GM18867 (cell line): Measurements from ENCODE around the gene PPP3CB.

Experiments used
- ATAC-seq: cut with Tn5 transposase; IDR thresholded peaks from one replicate; pipeline ENCODE4 v1.9.1; 2021; ENCODE audit warnings: mild to moderate bottlenecking, moderate library complexity; ENCODE audit not compliant: unreplicated experiment

Gene PPP3CB

GRCh38 chr10:73495884-73496674 is at the start of gene PPP3CB:
TSS of gene PPP3CB (minus strand) at chr10:73496024. CDS start at chr10:73495889, 135 bp downstream.
- peak; percentile 67 for ATAC-seq

- ATAC-seq: no peak
Measured at GRCh38 chr10:73545357-73545756, 49.5 kb upstream of the PPP3CB start.

GRCh38 chr10:73537709-73538108 is 41.9 kb upstream of the PPP3CB start:
- no peak for ATAC-seq

GRCh38 chr10:73537288-73537687 is 41.5 kb upstream of the PPP3CB start:
- no peak for ATAC-seq

- ATAC-seq: no peak
Measured at GRCh38 chr10:73534857-73535256, 39.0 kb upstream of the PPP3CB start.

- no peak for ATAC-seq
Measured at GRCh38 chr10:73529089-73529832, 33.4 kb upstream of the PPP3CB start.

GRCh38 chr10:73522263-73522662 is 26.4 kb upstream of the PPP3CB start:
- ATAC-seq: no peak

GRCh38 chr10:73519336-73519735 is 23.5 kb upstream of the PPP3CB start:
- no peak for ATAC-seq

GRCh38 chr10:73517166-73517888 is 21.5 kb upstream of the PPP3CB start:
- no peak for ATAC-seq

- no peak for ATAC-seq
Measured at GRCh38 chr10:73512207-73512743, 16.5 kb upstream of the PPP3CB start.

GRCh38 chr10:73509695-73510094 is 13.9 kb upstream of the PPP3CB start:
- no peak for ATAC-seq

GRCh38 chr10:73506491-73506890 is 10.7 kb upstream of the PPP3CB start:
- ATAC-seq: no peak

GRCh38 chr10:73506074-73506473 is 10.2 kb upstream of the PPP3CB start:
- ATAC-seq: no peak

DNA sequence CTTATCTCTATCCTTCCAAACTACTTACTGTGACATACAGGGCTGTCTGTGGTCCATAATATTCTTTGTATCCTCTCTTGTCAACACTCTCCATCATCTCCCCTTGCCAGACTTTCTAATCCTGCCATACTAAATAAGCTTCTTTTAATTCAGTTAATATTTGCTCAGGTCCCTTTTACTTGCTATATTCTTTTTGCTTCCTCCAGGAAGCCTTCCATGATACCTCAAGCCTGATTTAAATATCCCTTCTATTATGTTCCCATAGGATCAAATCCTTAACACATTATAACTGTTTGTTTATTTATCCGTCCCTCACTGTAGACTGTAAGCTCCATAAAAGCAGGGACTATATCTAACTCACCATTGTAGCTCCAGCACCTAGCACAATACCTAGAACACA is 7.2 kb upstream of the PPP3CB start:
- ATAC-seq: no peak

DNA sequence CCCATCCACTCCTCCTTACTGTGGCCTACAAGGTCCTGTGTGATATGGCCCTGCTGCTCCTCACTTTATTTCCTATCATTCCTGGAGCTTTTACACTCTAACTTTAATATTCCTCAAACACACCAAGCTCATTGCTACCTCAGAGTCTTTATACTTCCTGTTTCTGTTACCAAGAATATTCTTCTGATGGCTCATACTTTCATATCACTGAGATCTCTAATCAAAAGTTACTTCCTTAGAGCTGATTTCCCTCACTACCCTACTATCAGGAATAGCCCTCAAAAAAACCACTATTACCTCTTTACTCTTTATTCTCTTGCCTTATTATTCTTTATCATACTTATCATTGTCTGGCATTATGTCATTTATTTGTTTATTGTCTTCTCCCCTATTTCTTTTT is 5.8 kb upstream of the PPP3CB start:
- ATAC-seq: no peak

- ATAC-seq: no peak
Measured at GRCh38 chr10:73497623-73498022, 1.8 kb upstream of the PPP3CB start.

DNA sequence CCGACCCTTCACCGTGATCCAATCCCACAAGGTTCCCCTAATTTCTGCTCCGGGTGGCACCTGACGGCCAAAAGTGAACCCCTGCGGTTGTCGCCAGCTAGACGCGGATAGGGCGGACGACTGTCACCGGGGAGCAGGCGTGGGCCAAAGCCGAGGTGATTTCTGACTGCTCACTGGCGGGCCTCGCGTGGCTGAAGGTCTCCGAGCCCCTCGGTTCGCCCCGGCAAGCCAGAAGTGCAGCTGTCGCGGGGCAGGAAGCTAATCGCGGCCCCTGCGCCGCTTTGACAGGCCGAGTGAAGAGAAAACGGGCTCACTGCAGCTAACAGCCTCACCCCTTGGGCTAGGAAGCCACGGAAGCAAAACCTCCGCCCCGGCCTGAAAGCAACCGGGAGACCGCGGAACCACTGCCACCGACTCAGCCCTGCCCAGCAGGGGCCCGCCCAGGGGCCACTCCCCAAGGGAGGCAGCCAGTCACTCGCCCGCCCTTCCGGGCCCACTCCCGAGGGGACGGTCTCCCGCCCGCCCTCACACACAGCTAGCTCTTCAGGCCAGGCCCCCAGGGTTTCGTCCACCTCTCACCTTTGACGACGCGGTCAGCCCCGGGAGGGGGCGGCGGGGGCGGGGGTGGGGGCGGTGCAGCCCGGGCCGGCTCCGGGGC is 469 bp downstream of the PPP3CB start:
- peak; percentile 92 for ATAC-seq

DNA sequence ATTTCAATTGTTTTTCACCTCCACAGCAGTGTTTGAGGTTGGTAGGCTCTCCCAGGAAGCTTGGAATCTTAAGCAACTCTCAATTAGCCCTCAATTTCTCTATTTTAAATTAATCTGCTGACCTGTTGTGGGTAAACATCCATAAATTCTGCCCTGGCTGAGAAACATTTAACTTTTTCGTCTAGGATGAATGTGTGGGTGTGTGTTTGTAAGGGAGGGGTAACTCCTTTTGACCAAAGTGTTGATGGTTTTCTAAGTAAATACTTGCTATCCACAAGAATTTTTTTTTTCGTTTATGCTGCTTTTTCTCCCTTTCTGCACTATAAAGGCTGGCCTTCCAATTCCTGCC is 973 bp downstream of the PPP3CB start:
- no peak for ATAC-seq

DNA sequence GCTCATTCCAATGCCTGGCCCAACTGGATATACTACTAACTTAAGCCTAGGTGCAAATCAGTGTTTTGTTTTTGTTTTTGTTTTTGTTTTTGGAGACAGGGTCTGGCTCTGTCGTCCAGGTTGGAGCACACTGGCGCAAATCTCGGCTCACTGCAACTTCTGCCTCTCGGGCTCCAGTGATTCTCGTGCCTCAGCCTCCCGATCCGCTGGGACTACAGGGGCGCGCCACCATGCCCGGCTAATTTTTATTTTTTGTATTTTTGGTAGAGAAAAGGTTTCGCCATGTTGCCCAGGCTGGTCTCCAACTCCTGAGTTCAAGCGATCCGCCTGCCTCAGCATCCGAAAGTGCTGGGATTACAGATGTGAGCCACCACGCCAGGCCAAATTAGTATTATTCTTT is 1.6 kb downstream of the PPP3CB start:
- ATAC-seq: no peak

GRCh38 chr10:73493781-73494180 is 2.0 kb downstream of the PPP3CB start:
- no peak for ATAC-seq

DNA sequence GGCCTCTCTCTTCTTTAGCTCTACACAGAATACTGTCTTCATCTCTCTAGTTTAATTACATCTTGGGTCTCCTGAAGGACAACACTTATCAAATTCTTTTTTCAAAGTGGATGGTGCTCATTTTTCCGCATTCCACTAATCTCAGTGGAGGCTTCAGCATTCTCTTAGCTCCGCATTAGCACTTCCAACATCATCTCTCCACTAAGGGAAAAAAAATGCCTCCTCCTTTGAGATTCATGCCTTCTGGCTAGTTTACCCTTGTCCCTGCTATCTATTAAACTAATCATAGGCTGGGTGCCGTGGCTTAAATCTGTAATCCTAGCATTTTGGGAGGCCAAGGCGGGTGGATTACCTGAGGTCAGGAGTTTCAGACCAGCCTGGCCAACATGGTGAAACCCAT is 9.2 kb downstream of the PPP3CB start:
- no peak for ATAC-seq
